Measurements from ENCODE around the gene ZDHHC12. TPM values are rescaled to one million over a fixed set of nuclear protein-coding genes. Genes with fewer than 3 reads are reported as not detected.

ZDHHC12 gene
- total and polyA plus RNA-seq, 2 of the 13 experiments (the other 11 are each of a cell fraction or from before 2014, with no cell fraction given), result 25.4 to 28.0 TPM

GRCh38 chr9:128696923-128697707 lies 26.8 kb downstream of the ZDHHC12 start (continued):
- TF ChIP-seq POLR2A (IDR thresholded peaks at IDR 0.05; ENCODE audit: insufficient read depth in 1 of 2, low read depth in 2 of 2, low read length in 2 of 2) (peak in 1 of 2 experiments; percentile 42; a peak in 2 of 4 replicates), ARID4A (CRISPR knock-in tag; IDR thresholded peaks at IDR 0.05; ENCODE audit: borderline replicate concordance) (no peak)

- WGBS (ENCODE audit: low lambda C conversion rate), result 93% methylated on average over 6 of the region's 6 CpGs
Observed at GRCh38 chr9:128694344-128694743, 29.6 kb downstream of the ZDHHC12 start.

More at GRCh38 chr9:128694344-128694743, 29.6 kb downstream of the ZDHHC12 start:
- no peak for TF ChIP-seq POGK (CRISPR knock-in tag; conservative IDR thresholded peaks at IDR 0.05)
- TF ChIP-seq NR0B2 (CRISPR knock-in tag; IDR thresholded peaks at IDR 0.05), result no peak
- TF ChIP-seq DMAP1 (CRISPR knock-in tag; IDR thresholded peaks at IDR 0.05), result no peak
- no peak for TF ChIP-seq TRIM24 (CRISPR knock-in tag; IDR thresholded peaks at IDR 0.05)
- no peak for TF ChIP-seq ZFY (CRISPR knock-in tag; IDR thresholded peaks at IDR 0.05)
- TF ChIP-seq ZKSCAN8 (CRISPR knock-in tag; IDR thresholded peaks at IDR 0.05; ENCODE audit: borderline replicate concordance), result no peak
- TF ChIP-seq HNF1B (CRISPR knock-in tag; IDR thresholded peaks at IDR 0.05), result no peak
- TF ChIP-seq SNRNP70 (IDR thresholded peaks at IDR 0.05; ENCODE audit: low read depth, low read length), result no peak
- TF ChIP-seq ZNF343 (CRISPR knock-in tag; IDR thresholded peaks at IDR 0.05), result no peak
- no peak for TF ChIP-seq FOXA3 (CRISPR knock-in tag; IDR thresholded peaks at IDR 0.05)
- no peak for TF ChIP-seq ZFP36L2 (CRISPR knock-in tag; IDR thresholded peaks at IDR 0.05)
- Histone ChIP-seq H3K9me3 (ENCODE audit: low read length) (peaks cover 7% of the 10 kb centered on the region; the same call in 1 of the 2 replicates), H2AFZ (ENCODE audit: low read length) (no peak overlapping the region), H3K36me3 (replicated peaks in 1 of 2; ENCODE audit: control insufficient read depth in 1 of 2, insufficient read depth in 2 of 2, low read length in 2 of 2) (peaks cover 6 to 32% of the 10 kb centered on the region in 2 experiments; a peak in 4 of 5 replicates), H3K79me2 (ENCODE audit: insufficient read depth, low read length) (peaks cover 34% of the 10 kb centered on the region), H3K27me3 (ENCODE audit: control insufficient read depth in 1 of 2, insufficient read depth in 2 of 2, low read length in 2 of 2) (no peaks in the 10 kb centered on the region), H3K27ac (ENCODE audit: extremely low read length, insufficient read depth, low read length) (no peak overlapping the region), H3K4me1 (ENCODE audit: insufficient read depth, low read length) (peaks cover 26% of the 10 kb centered on the region), H3K9ac (ENCODE audit: insufficient read depth, low read depth, low read length) (no peak overlapping the region), H3K4me2 (ENCODE audit: low read depth, low read length) (no peak overlapping the region), H4K20me1 (ENCODE audit: insufficient read depth, low read length) (peaks cover 19% of the 10 kb centered on the region), H3K4me3 (replicated peaks in 1 of 3; ENCODE audit: insufficient read depth in 1 of 3, low read depth in 2 of 3, low read length in 3 of 3) (no peak overlapping the region)
- ChIA-PET POLR2A (no interaction called here), CTCF (ENCODE audit: low intra/inter-chr PET ratio, low total read pairs) (no interaction called here)
- no TSS peak for BruUV-seq (replicated peaks)
- in situ Hi-C loops (cut with HindIII; ENCODE audit: extremely low pct_ligation_motif_present, low pct_unique_long_range_greater_than_20kb), result no loop called here
- intact Hi-C loops (cut with micrococcal nuclease; ENCODE audit: unreplicated experiment), result no loop called here
- FAIRE-seq (no peak), ATAC-seq (no peak), DNase-seq (ENCODE audit: low spot score) (no peak)

Measured in HepG2 (cell line).